Measurements from ENCODE around the gene PTPRD. TPM values are rescaled to one million over a fixed set of nuclear protein-coding genes. Genes with fewer than 3 reads are reported as not detected.

The PTPRD gene
- total RNA-seq, 1 donor from 2014 or later = 336 TPM

- peak; percentile 75 for DNase-seq
These were observed 1754.7 kb downstream of the PTPRD start for GRCh38 chr9:8857926-8858595.

DNA sequence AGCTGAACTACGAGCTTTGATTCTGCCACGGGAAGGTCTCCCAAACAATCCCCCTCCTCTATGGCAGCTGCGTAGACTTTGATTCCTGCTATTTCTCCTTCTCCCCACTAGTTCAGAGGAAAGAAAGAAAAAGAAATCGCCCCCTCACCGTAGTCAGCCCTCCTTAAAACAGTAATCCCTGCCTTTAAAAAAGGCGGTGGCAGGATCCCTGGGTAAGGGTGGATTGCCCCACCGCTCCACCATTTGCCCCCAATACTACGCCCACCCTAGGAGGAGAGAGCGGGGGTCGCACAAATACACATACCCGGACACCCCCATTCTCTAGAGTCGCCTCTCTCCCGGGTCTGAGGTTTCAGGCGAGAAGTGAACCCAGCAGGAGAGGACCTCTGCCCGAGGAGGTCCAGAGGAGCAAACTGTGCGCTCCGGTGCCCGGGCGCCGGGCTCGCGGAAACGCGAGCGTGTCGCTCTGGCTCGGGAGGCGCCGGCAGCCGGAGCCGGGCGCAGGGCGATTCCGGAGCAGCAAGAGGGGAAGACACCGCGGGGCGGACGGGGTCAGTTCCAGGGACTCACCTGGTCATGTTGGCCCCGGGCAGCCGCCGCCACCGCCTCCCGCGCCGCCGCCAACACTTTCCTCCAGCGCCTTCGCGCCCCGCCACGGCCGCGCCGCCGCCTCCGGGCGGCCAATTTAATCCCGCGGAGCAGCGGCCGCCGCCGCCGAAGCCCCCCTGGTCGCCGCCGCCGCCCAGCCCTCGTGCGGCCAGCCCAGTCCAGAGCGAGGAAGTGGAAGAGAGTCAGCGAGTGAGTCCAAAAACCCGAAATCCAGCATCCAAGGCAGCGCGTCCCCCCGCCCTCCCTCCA is 1755.5 kb downstream of the PTPRD start:
- peak; percentile 36 for DNase-seq

GRCh38 chr9:8856396-8857067 is 1756.3 kb downstream of the PTPRD start:
- DNase-seq = no peak

- no peak for DNase-seq
These were observed 1757.8 kb downstream of the PTPRD start for GRCh38 chr9:8855046-8855445.

- DNase-seq = no peak
These were observed 1760.4 kb downstream of the PTPRD start for GRCh38 chr9:8852301-8852864.

- DNase-seq = no peak
These were observed 1761.9 kb downstream of the PTPRD start for GRCh38 chr9:8850914-8851313.

- no peak for DNase-seq
These were observed 1767.0 kb downstream of the PTPRD start for GRCh38 chr9:8845808-8846207.

DNA sequence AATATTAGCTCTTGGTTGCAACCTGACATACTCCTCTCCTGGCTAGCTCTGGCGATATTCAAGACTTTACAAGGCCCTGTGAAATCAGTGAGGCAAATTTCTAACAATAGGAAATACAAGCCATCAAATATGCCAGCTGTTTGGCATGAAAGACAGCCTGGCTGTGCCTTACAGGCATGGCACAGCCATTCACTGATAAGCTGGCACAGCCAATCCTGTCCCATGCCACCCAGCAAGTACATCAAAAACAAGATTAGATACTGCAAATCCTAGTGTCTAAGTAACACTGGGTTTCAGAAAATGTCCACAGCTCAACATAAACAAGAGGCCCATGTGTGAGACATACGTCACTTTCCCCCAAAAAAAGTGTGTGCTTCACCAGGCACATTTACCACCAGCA is 1767.4 kb downstream of the PTPRD start:
- DNase-seq = peak; percentile 47

DNA sequence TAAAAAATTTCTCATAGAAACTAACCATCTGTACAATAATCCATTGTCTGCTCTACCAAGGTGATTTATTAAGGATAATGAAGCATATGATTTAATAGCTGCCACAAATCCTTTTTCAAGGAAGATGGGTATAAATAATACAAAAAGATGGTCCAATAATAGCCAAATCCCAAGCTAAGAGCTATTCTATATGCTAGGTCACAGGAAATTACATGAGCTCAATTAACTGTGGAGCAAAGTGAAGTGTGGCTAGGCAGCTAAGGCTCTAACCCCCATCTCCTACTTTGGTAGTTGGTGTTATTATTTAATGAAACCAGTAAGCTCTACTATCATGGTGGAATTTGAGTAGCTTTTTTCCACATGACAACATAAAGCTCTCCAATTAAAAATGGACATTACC is 1768.3 kb downstream of the PTPRD start:
- DNase-seq = no peak

DNA sequence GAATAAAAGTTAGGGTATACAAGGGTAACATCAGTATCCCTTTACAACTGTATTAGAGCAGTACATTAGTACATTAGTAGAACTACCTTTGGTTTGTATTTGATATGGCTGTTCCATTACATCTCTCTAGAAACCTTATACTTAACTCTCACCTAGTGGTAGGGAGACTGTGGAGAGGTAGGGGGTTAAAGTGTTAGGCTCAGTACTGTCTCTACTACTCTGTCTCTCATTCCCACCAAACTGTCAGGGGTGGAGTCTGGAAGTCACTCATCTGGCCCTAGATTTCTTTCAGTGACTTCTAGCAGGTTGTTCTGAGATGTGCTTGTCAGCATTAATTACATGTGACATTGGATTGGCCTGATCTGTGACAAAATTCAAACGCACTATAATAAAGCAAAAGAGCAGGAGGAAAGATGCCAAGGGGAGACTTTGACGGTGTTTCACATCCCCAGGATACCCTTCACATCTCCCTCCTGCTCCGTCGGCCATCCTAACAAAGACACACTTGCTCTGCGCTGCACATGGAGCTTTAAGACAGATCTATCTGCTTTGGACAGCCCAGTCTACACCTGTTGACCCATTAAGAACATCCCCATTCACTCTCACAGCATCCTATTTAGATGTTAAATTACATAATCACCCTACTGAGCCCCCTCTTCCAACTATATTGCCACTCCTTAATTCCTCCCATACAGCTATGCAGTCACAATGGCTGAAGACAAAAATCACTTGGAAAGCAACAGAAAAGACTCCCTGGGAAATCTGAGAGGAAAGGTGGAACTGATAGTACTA is 1770.2 kb downstream of the PTPRD start:
- no peak for DNase-seq

- DNase-seq = no peak
These were observed 1774.7 kb downstream of the PTPRD start for GRCh38 chr9:8838136-8838535.

- DNase-seq = no peak
These were observed 1777.5 kb downstream of the PTPRD start for GRCh38 chr9:8835291-8835690.

DNA sequence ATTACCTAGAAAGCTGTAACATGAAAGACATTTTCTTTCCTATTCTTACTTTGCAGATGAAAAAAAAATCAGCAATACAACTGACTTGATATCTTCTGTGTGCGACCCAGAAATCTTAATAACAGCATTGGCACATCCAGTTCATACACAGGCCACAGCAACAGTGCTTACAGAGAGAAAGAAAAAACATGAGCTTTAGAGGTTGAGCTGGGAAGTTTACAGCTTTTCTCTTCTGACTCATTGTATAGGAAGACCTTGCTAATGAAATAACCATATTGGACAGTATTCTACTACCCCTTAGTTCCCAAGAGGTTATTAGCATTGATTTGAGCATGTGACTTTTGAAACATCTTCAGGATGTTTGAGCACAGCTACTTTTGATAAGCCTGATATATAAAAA is 1779.8 kb downstream of the PTPRD start:
- DNase-seq = no peak

DNA sequence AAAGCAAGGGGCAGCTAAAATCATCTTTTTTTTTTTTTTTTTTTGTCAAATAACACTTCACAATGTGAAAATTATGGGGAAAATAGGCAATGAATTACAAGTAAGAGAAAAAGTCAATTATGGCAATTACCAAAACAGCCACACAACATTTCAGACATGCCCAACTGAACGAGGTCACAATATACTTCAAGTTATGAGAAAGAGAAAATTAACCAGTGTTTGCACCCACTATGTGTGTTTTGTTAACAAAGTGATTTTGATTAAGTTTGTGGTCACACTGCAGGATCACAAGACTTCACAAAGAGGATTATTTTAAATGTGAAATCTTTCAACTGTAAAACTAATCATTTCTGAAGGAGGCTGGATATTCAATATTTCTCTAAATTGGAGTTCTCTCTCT is 1780.4 kb downstream of the PTPRD start:
- no peak for DNase-seq

- DNase-seq = no peak
These were observed 1781.2 kb downstream of the PTPRD start for GRCh38 chr9:8831568-8831967.

GRCh38 chr9:8826281-8826680 is 1786.5 kb downstream of the PTPRD start:
- DNase-seq = no peak

DNA sequence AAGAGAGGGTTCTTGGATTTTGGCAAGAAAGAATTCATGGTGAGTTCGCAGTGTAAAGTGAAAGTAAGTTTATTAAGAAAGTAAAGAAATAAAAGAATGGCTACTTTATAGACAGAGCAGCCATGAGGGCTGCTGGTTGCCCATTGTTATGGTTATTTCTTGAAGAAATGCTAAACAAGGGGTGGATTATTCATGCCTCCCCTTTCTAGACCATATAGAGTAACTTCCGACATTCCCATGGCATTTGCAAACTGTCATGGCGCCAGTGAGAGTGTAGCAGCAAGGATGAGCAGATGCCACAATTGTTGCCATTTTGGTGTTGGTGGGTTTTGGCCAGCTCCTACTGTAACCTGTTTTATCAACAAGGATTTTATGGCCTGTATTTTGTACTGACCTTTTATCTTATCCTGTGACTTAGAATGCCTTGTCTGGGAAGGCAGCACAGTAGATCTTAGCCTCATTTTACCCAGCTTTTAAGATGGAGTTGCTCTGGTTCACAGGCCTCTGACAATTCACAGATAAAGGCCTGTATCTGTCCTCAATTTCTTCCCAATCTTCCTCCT is 1787.1 kb downstream of the PTPRD start:
- no peak for DNase-seq

GRCh38 chr9:8823131-8823895 is 1789.5 kb downstream of the PTPRD start:
- DNase-seq = no peak

- no peak for DNase-seq
These were observed 1790.2 kb downstream of the PTPRD start for GRCh38 chr9:8822667-8823025.

DNA sequence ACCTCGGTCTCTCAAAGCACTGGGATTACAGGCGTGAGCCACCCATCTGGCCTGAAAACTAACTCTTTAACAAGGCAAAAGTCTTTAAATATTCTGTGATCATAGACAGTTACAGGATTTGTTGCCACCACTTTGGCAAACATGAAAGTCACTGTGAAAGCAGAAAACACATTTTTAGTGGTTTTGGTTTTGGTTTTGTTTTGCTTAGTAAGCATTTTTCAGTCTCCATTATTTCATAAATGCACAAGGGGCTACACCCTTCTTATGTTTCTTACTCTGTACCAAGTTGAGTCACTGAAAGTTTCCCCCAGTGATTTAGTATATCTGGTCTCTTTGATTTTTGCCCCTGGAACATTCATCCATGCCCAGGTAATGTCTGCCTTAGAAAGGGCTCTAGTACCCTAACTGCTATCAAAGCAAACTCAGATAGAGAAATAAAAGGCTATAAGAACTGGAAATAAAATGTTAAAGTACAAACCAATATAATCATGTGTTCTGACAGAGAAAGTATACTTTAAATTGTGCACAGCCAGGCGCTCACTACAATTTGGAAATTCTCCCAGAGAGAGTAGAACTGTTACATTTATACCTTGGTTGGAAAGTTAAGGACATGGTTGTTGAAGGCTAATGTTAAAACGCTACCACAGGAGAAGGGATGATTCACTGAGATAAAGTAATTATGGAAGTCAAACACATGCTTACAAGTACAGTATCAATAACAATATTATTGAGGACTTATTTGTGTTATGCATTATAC is 1790.7 kb downstream of the PTPRD start:
- DNase-seq = no peak
